ENCODE measurements around the gene PRKG1. TPM values are rescaled to one million over a fixed set of nuclear protein-coding genes. Genes with fewer than 3 reads are reported as not detected.

The PRKG1 gene
- polyA plus RNA-seq, 1 donor (not counting 4 experiments of a cell fraction or from before 2014, with no cell fraction given), result 0.24 TPM

DNA sequence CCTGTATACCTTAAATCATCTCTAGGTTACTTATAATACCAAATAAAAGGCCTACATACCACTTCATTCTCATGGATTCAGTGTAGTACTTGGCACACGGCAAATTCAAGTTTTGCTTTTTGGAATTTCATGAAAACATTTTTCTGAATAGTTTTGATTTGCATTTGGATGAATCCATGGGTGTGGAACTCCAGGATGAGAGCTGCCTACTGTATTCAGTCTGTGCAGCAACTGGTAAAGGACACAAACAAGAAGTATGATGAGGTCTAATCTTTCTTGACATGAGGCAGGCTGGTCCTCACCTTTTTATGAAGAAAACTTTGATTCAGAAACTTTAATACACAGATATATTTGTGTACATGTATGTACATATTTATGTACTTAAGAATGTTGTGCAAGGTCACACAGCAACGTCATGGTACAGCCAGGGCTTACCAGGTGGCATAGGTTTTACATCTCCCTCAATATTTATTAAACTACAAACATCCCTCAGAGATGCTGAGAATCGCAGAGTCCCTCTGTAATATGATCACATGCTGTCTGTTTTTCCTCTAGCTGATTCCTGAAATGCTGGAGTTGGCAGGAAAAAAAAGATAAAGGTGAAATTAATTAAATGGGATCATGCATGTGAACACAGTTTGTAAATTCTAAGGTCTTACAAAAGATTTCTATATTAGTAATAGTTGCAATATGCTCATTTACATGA is 239.6 kb downstream of the PRKG1 start:
- Histone ChIP-seq H3K4me3 (ENCODE audit: control insufficient read depth in 2 of 3, extremely low read depth in 1 of 3, insufficient read depth in 2 of 3, low read depth in 1 of 3, low read length in 3 of 3) (no peak overlapping the region), H3K36me3 (ENCODE audit: control insufficient read depth in 2 of 2, extremely low read depth in 1 of 2, insufficient read depth in 2 of 2, low read length in 2 of 2) (no peaks in the 10 kb centered on the region), H3K27me3 (ENCODE audit: control insufficient read depth, extremely low read depth, insufficient read depth, low read length) (no peaks in the 10 kb centered on the region), H3K79me2 (ENCODE audit: control insufficient read depth, insufficient read depth, low read length) (no peaks in the 10 kb centered on the region), H3K9ac (ENCODE audit: control insufficient read depth, extremely low read depth, insufficient read depth, low read length) (no peak overlapping the region), H3K27ac (ENCODE audit: control insufficient read depth, insufficient read depth, low read length) (no peak overlapping the region), H3K9me1 (ENCODE audit: control insufficient read depth, extremely low read depth, insufficient read depth, low read length) (no peaks in the 10 kb centered on the region), H4K20me1 (ENCODE audit: control insufficient read depth, extremely low read depth, insufficient read depth, low read length) (no peaks in the 10 kb centered on the region), H2AFZ (ENCODE audit: control insufficient read depth, low read length) (no peak overlapping the region), H3K4me2 (ENCODE audit: control insufficient read depth, extremely low read depth, insufficient read depth, low read depth, low read length) (no peak overlapping the region), H3K9me3 (ENCODE audit: control insufficient read depth, low read depth, low read length) (no peaks in the 10 kb centered on the region), H3K4me1 (ENCODE audit: control insufficient read depth, extremely low read depth, insufficient read depth, low read length) (no peaks in the 10 kb centered on the region)
- FAIRE-seq (no peak), DNase-seq (ENCODE audit: low read depth, low spot score) (no peak)
- TF ChIP-seq EZH2 (IDR thresholded peaks at IDR 0.05; ENCODE audit: low read length), result no peak
- TF ChIP-seq, protein P1, sequence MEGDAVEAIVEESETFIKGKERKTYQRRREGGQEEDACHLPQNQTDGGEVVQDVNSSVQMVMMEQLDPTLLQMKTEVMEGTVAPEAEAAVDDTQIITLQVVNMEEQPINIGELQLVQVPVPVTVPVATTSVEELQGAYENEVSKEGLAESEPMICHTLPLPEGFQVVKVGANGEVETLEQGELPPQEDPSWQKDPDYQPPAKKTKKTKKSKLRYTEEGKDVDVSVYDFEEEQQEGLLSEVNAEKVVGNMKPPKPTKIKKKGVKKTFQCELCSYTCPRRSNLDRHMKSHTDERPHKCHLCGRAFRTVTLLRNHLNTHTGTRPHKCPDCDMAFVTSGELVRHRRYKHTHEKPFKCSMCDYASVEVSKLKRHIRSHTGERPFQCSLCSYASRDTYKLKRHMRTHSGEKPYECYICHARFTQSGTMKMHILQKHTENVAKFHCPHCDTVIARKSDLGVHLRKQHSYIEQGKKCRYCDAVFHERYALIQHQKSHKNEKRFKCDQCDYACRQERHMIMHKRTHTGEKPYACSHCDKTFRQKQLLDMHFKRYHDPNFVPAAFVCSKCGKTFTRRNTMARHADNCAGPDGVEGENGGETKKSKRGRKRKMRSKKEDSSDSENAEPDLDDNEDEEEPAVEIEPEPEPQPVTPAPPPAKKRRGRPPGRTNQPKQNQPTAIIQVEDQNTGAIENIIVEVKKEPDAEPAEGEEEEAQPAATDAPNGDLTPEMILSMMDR (optimal IDR thresholded peaks at IDR 0.05 in 1 of 3, IDR thresholded peaks at IDR 0.05 in 1 of 3, conservative IDR thresholded peaks at IDR 0.05 in 1 of 3; ENCODE audit: extremely low read depth in 1 of 3, insufficient read depth in 2 of 3, low read length in 3 of 3), result no peak
- dilution Hi-C loops (cut with MboI; ENCODE audit: extremely low pct_ligation_motif_present, low sequenced_read_pairs), result no loop called here

DNA sequence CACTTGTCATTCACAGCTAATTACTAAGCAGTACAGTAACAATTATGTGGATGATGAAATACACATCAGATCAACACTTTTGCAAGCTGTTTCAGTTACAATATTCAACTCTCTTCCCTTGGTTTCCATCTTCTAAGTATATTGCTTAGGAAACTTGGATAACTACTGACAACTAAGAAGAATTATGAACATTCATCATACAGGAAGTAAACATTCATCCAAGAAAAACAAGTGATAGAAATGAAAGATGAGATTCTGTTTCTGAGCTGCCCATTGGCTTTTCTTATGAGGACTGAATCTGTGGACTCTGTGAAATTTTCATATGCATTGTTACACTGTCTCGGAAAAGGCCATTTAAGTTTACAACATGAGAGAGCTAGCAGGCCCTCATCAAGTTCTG is 240.2 kb downstream of the PRKG1 start:
- no peaks in the 10 kb centered on the region for H3K4me1 ChIP-seq (ENCODE audit: control insufficient read depth, extremely low read depth, insufficient read depth, low read length)
- TF ChIP-seq EZH2 (IDR thresholded peaks at IDR 0.05; ENCODE audit: low read length), result no peak
- TF ChIP-seq, protein P1 (optimal IDR thresholded peaks at IDR 0.05 in 1 of 3, IDR thresholded peaks at IDR 0.05 in 1 of 3, conservative IDR thresholded peaks at IDR 0.05 in 1 of 3; ENCODE audit: extremely low read depth in 1 of 3, insufficient read depth in 2 of 3, low read length in 3 of 3), result no peak
- H3K79me2 ChIP-seq (ENCODE audit: control insufficient read depth, insufficient read depth, low read length), result no peaks in the 10 kb centered on the region
- no peak for FAIRE-seq
- no peaks in the 10 kb centered on the region for H3K27me3 ChIP-seq (ENCODE audit: control insufficient read depth, extremely low read depth, insufficient read depth, low read length)
- DNase-seq (ENCODE audit: low read depth, low spot score), result no peak
- no peaks in the 10 kb centered on the region for H3K36me3 ChIP-seq (ENCODE audit: control insufficient read depth in 2 of 2, extremely low read depth in 1 of 2, insufficient read depth in 2 of 2, low read length in 2 of 2)
- dilution Hi-C loops (cut with MboI; ENCODE audit: extremely low pct_ligation_motif_present, low sequenced_read_pairs), result no loop called here
- no peak overlapping the region for H3K9ac ChIP-seq (ENCODE audit: control insufficient read depth, extremely low read depth, insufficient read depth, low read length)
- H4K20me1 ChIP-seq (ENCODE audit: control insufficient read depth, extremely low read depth, insufficient read depth, low read length), result no peaks in the 10 kb centered on the region
- no peak overlapping the region for H3K4me2 ChIP-seq (ENCODE audit: control insufficient read depth, extremely low read depth, insufficient read depth, low read depth, low read length)
- H2AFZ ChIP-seq (ENCODE audit: control insufficient read depth, low read length), result no peak overlapping the region
- H3K9me1 ChIP-seq (ENCODE audit: control insufficient read depth, extremely low read depth, insufficient read depth, low read length), result no peaks in the 10 kb centered on the region
- no peaks in the 10 kb centered on the region for H3K9me3 ChIP-seq (ENCODE audit: control insufficient read depth, low read depth, low read length)
- H3K4me3 ChIP-seq (ENCODE audit: control insufficient read depth in 2 of 3, extremely low read depth in 1 of 3, insufficient read depth in 2 of 3, low read depth in 1 of 3, low read length in 3 of 3), result no peak overlapping the region
- H3K27ac ChIP-seq (ENCODE audit: control insufficient read depth, insufficient read depth, low read length), result no peak overlapping the region

All from keratinocyte (primary cell).